IMR-90 (cell line): ENCODE measurements around the gene NTM. TPM values are rescaled to one million over a fixed set of nuclear protein-coding genes. Genes with fewer than 3 reads are reported as not detected.

ENCODE experiments used
- ATAC-seq: fragments of 200-7000 bp; cut with Tn5 transposase; 2 replicates; pipeline ENCODE4 v1.9.1; 2020; ENCODE audit warnings: low read depth, mild to moderate bottlenecking, moderate library complexity
- BruUV-seq: library from RNA; stranded (reverse); fragments of 400-500 nt; replicated peaks from 2 replicates; lab custom pipeline; 2021; lab: Mats Ljungman, UMichigan
- CTCF ChIA-PET: fragments of 300-600 bp; formaldehyde crosslinking; extraction: SDS; loops from one replicate; lab custom pipeline; 2021; ENCODE audit warnings: antibody characterized with exemption; lab: Yijun Ruan, JAX
- POLR2A ChIA-PET: fragments of 300-600 bp; sonication (Branson Sonifier 250); formaldehyde crosslinking; loops from one replicate; lab custom pipeline; 2022; ENCODE audit warnings: antibody characterized with exemption; ENCODE audit not compliant: unreplicated experiment; lab: Charles Lee
- DNase-seq: peaks from one replicate; pipeline ENCODE4 v3.0.0; 2013
- H2AFZ ChIP-seq: replicated peaks from 2 replicates; pipeline ENCODE3; 2013; ENCODE audit warnings: low read length, mild to moderate bottlenecking; ENCODE audit not compliant: poor library complexity
- H2AK5ac ChIP-seq: 2 replicates; pipeline ENCODE4 v1.6.1; 2013; ENCODE audit warnings: low read depth, low read length, inconsistent platforms
- H2AK9ac ChIP-seq: replicated peaks from 2 replicates; pipeline ENCODE3; 2013; ENCODE audit warnings: mild to moderate bottlenecking, low read depth, low read length, moderate library complexity; ENCODE audit not compliant: poor library complexity
- H2BK120ac ChIP-seq: 2 replicates; pipeline ENCODE4 v1.6.1; 2013; ENCODE audit warnings: low read depth, low read length, inconsistent platforms
- H2BK15ac ChIP-seq: 3 replicates; pipeline ENCODE4 v1.6.1; 2013; ENCODE audit warnings: low read depth, low read length, inconsistent platforms
- H2BK20ac ChIP-seq: 2 replicates; pipeline ENCODE4 v1.6.1; 2013; ENCODE audit warnings: low read depth, mild to moderate bottlenecking, inconsistent platforms, low read length, moderate library complexity
- H2BK5ac ChIP-seq: 2 replicates; pipeline ENCODE4 v1.6.1; 2013; ENCODE audit warnings: mild to moderate bottlenecking, low read depth, low read length, inconsistent platforms; ENCODE audit not compliant: poor library complexity, severe bottlenecking
- H3K14ac ChIP-seq: replicated peaks from 2 replicates; pipeline ENCODE4 v1.6.1; 2013; ENCODE audit warnings: low read depth, low read length, inconsistent platforms
- H3K18ac ChIP-seq: 2 replicates; pipeline ENCODE4 v1.6.1; 2013; ENCODE audit warnings: low read depth, low read length, control low read depth
- H3K23ac ChIP-seq: 2 replicates; pipeline ENCODE4 v1.6.1; 2013; ENCODE audit warnings: low read depth, low read length, inconsistent platforms
- H3K27ac ChIP-seq: 2 replicates; pipeline ENCODE4 v1.5.1; 2013; ENCODE audit warnings: mild to moderate bottlenecking, control low read depth, low read length; ENCODE audit not compliant: insufficient read depth
- H3K27me3 ChIP-seq: 2 replicates; pipeline ENCODE4 v1.6.1; 2013; ENCODE audit warnings: low read length; ENCODE audit not compliant: control insufficient read depth, insufficient read depth
- H3K36me3 ChIP-seq: 2 replicates; pipeline ENCODE4 v1.6.1; 2013; ENCODE audit warnings: low read length, mixed read lengths; ENCODE audit not compliant: control insufficient read depth, insufficient read depth
- H3K4ac ChIP-seq: 2 replicates; pipeline ENCODE4 v1.6.1; 2013; ENCODE audit warnings: low read depth, low read length, inconsistent platforms
- H3K4me1 ChIP-seq: 2 replicates; pipeline ENCODE4 v1.6.1; 2013; ENCODE audit warnings: low read length, mixed read lengths; ENCODE audit not compliant: control insufficient read depth, insufficient read depth
- H3K4me2 ChIP-seq: 2 replicates; pipeline ENCODE4 v1.6.1; 2013; ENCODE audit warnings: low read depth, mild to moderate bottlenecking, control low read depth, low read length, moderate library complexity
- H3K4me3 ChIP-seq: 2 replicates; pipeline ENCODE4 v1.5.1; 2013; ENCODE audit warnings: low read depth, mild to moderate bottlenecking, control low read depth, low read length, moderate library complexity; ENCODE audit not compliant: insufficient read depth
- H3K56ac ChIP-seq: 2 replicates; pipeline ENCODE4 v1.6.1; 2013; ENCODE audit warnings: low read length, inconsistent platforms; ENCODE audit not compliant: insufficient read depth; ENCODE audit errors: extremely low read depth
- H3K79me1 ChIP-seq, 2 experiments: 2 replicates each; pipeline ENCODE4 v1.6.1; 2013; ENCODE audit warnings: low read length in 2 of 2, inconsistent platforms in 1 of 2, low read depth in 1 of 2
- H3K9ac ChIP-seq: 2 replicates; pipeline ENCODE4 v1.6.1; 2013; ENCODE audit warnings: low read depth, low read length, control low read depth
- H3K9me1 ChIP-seq: 2 replicates; pipeline ENCODE4 v1.6.1; 2013; ENCODE audit warnings: low read length, inconsistent platforms; ENCODE audit not compliant: insufficient read depth
- H3K9me3 ChIP-seq: 2 replicates; pipeline ENCODE4 v1.6.1; 2013; ENCODE audit warnings: low read length; ENCODE audit not compliant: control insufficient read depth, insufficient read depth
- H4K20me1 ChIP-seq: 2 replicates; pipeline ENCODE4 v1.6.1; 2013; ENCODE audit warnings: low read length, inconsistent platforms; ENCODE audit not compliant: insufficient read depth
- H4K5ac ChIP-seq: 2 replicates; pipeline ENCODE4 v1.6.1; 2013; ENCODE audit warnings: mild to moderate bottlenecking, low read depth, low read length, control low read depth
- H4K8ac ChIP-seq, 2 experiments: 2 replicates each; pipeline ENCODE4 v1.6.1; 2013; ENCODE audit warnings: low read depth in 2 of 2, low read length in 2 of 2, control low read depth in 1 of 2, inconsistent platforms in 1 of 2
- H4K91ac ChIP-seq: 2 replicates; pipeline ENCODE4 v1.6.1; 2013; ENCODE audit warnings: low read depth, low read length, inconsistent platforms; ENCODE audit not compliant: insufficient read depth
- MAZ ChIP-seq: IDR thresholded peaks from 2 replicates; pipeline ENCODE4 v1.6.1; 2012; ENCODE audit warnings: low read depth, mild to moderate bottlenecking, low read length, improper control_type of control experiment, moderate library complexity, borderline replicate concordance
- RAD21 ChIP-seq: IDR thresholded peaks from 2 replicates; pipeline ENCODE4 v1.6.1; 2012; ENCODE audit warnings: low read length, improper control_type of control experiment
- SMC3 ChIP-seq: fragments of 150-350 bp; IDR thresholded peaks from 2 replicates; pipeline ENCODE4 v1.6.1; 2016; ENCODE audit warnings: low read depth, mild to moderate bottlenecking, antibody characterized with exemption, low read length, moderate library complexity
- WGBS, 2 experiments: methylation state at CpG; one replicate each; pipeline versions ENCODE4 v1.1.5 to v1.1.7; 2013; ENCODE audit warnings: missing lambda C conversion rate in 2 of 2; ENCODE audit not compliant: insufficient read length in 1 of 2; ENCODE audit errors: extremely low coverage in 2 of 2; 5-methylcytosine and 5-hydroxymethylcytosine counted together
- dilution Hi-C: fragments of 300-500 bp; cut with HindIII; formaldehyde crosslinking; loops from one replicate; pipeline ENCODE4 v1.14.3; 2018; ENCODE audit warnings: low sequenced_read_pairs; ENCODE audit not compliant: unreplicated experiment
- in situ Hi-C: fragments of 300-500 bp; cut with MboI; formaldehyde crosslinking; loops from 3 replicates; pipeline ENCODE4 v1.14.3; 2019; ENCODE audit warnings: low sequenced_read_pairs, inconsistent platforms, mixed read lengths
- intact Hi-C: fragments of 100-400 bp; cut with micrococcal nuclease; formaldehyde crosslinking; loops from 2 replicates; pipeline ENCODE4 v1.10.0; 2022
- polyA plus RNA-seq, 3 experiments: library from polyadenylated mRNA; depleted of rRNA; stranded (reverse); fragments of >200 nt; gene quantifications; 2 replicates each; pipeline ENCODE4 v1.2.3, GENCODE V29; 2012; ENCODE audit warnings: low replicate concordance in 1 of 3
- total RNA-seq: library from RNA; depleted of rRNA; stranded (reverse); fragments of >200 nt; gene quantifications from 2 replicates; pipeline ENCODE4 v1.2.3, GENCODE V29; 2012
- TF ChIP-seq, protein P1 (sequence below): fragments of 150-350 bp; IDR thresholded peaks from 2 replicates; pipeline ENCODE4 v1.6.1; 2016; ENCODE audit warnings: low read depth, mild to moderate bottlenecking, low read length, moderate library complexity, borderline replicate concordance
- TF ChIP-seq, protein P2 (sequence below): conservative IDR thresholded peaks from 2 replicates; pipeline ENCODE4 v1.5.1; 2012; ENCODE audit warnings: mild to moderate bottlenecking, low read depth, low read length, improper control_type of control experiment

The NTM gene
- total and polyA plus RNA-seq, 2 of the 4 experiments (the other 2 are of a cell fraction): 19.5 to 25.5 TPM

DNA sequence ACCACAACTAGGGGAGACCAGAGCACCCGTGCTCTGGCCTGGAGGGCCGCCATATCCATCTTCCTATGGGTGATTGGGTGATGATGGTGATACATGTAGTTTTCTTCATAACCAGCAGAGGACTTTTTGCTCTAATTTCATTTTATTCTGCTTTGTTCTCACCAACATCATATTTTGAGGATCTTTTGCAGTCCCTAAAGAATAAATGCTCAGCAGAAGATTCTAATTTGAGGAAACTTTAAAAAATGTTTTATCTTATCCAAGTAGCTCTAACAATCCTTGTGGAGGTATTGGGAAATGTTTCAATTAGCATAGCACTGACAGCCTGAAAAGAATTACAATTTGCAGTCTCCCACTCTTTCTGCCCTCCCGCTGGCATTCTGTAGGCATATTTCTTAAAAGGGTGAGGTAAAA lies 544.0 kb downstream of the NTM start:
- Histone ChIP-seq H3K4me2 (no peak overlapping the region), H3K9me1 (peaks cover 16% of the 10 kb centered on the region), H3K27me3 (no peaks in the 10 kb centered on the region), H2BK15ac (0 out of 3 replicates have a peak overlapping the region, but pooled peaks have one; percentile 53), H2AFZ (no peak overlapping the region), H3K27ac (no peak overlapping the region), H4K20me1 (no peaks in the 10 kb centered on the region), H2BK20ac (no peak overlapping the region), H3K9ac (no peak overlapping the region), H3K4me3 (no peak overlapping the region), H2AK9ac (no peak overlapping the region), H3K56ac (no peak overlapping the region), H3K79me1 (peaks cover 40 to 72% of the 10 kb centered on the region in 2 experiments), H3K14ac (no peak overlapping the region), H4K91ac (no peak overlapping the region), H3K36me3 (no peaks in the 10 kb centered on the region), H3K9me3 (no peaks in the 10 kb centered on the region), H2AK5ac (no peak overlapping the region), H2BK120ac (peak overlapping the region; percentile 15; the same call in 1 of the 2 replicates), H3K18ac (no peak overlapping the region), H3K4me1 (peaks cover 5% of the 10 kb centered on the region), H4K5ac (no peak overlapping the region), H2BK5ac (no peak overlapping the region), H3K4ac (no peak overlapping the region), H4K8ac (peak overlapping the region in 1 of 2 experiments; percentile 49; a peak in 1 of 4 replicates), H3K23ac (no peak overlapping the region)
- TF ChIP-seq MAZ (no peak), SMC3 (peak; percentile 65), RAD21 (peak; percentile 52)
- TF ChIP-seq, protein P1, sequence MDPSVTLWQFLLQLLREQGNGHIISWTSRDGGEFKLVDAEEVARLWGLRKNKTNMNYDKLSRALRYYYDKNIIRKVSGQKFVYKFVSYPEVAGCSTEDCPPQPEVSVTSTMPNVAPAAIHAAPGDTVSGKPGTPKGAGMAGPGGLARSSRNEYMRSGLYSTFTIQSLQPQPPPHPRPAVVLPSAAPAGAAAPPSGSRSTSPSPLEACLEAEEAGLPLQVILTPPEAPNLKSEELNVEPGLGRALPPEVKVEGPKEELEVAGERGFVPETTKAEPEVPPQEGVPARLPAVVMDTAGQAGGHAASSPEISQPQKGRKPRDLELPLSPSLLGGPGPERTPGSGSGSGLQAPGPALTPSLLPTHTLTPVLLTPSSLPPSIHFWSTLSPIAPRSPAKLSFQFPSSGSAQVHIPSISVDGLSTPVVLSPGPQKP: no peak
- TF ChIP-seq, protein P2, sequence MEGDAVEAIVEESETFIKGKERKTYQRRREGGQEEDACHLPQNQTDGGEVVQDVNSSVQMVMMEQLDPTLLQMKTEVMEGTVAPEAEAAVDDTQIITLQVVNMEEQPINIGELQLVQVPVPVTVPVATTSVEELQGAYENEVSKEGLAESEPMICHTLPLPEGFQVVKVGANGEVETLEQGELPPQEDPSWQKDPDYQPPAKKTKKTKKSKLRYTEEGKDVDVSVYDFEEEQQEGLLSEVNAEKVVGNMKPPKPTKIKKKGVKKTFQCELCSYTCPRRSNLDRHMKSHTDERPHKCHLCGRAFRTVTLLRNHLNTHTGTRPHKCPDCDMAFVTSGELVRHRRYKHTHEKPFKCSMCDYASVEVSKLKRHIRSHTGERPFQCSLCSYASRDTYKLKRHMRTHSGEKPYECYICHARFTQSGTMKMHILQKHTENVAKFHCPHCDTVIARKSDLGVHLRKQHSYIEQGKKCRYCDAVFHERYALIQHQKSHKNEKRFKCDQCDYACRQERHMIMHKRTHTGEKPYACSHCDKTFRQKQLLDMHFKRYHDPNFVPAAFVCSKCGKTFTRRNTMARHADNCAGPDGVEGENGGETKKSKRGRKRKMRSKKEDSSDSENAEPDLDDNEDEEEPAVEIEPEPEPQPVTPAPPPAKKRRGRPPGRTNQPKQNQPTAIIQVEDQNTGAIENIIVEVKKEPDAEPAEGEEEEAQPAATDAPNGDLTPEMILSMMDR: peak; percentile 56
- in situ Hi-C loops: no loop called here
- ATAC-seq (no peak), DNase-seq (peak; percentile 44)
- CTCF ChIA-PET: interaction anchor here (0.9 to 3.6 kb wide), 4 partner anchors 47 to 212 kb away, joined by 3 to 28 read pairs (median 3); no protein-coding TSS in a partner anchor
- dilution Hi-C loops: no loop called here
- POLR2A ChIA-PET: no interaction called here
- intact Hi-C loops: loop anchor here (1.0 to 5.0 kb wide), 5 partner anchors 114 to 398 kb away; no protein-coding TSS in a partner anchor
- no CpG with 5 or more reads among the region's 3 CpGs for WGBS, 2 experiments
- BruUV-seq: no TSS peak
